Muscle layer of duodenum (tissue), 2 donors: ENCODE measurements around the gene MMP28.

Experiments used
- H3K27ac ChIP-seq: one replicate; pipeline ENCODE4 v1.7.0; 2013; ENCODE audit warnings: mild to moderate bottlenecking, low read length
- H3K27me3 ChIP-seq: one replicate; pipeline ENCODE4 v1.7.0; 2013; ENCODE audit warnings: low read depth, mild to moderate bottlenecking, control low read depth, low read length
- H3K36me3 ChIP-seq, 2 donors: one replicate each; pipeline ENCODE4 v1.7.0; 2013; ENCODE audit warnings: low read length in 2 of 2, control low read depth in 1 of 2, mild to moderate bottlenecking in 1 of 2; ENCODE audit not compliant: insufficient read depth in 2 of 2, control insufficient read depth in 1 of 2
- H3K4me1 ChIP-seq, 2 donors: one replicate each; pipeline ENCODE4 v1.7.0; 2013; ENCODE audit warnings: low read length in 2 of 2, mild to moderate bottlenecking in 2 of 2, control low read depth in 1 of 2, moderate library complexity in 1 of 2; ENCODE audit not compliant: insufficient read depth in 2 of 2, control insufficient read depth in 1 of 2
- H3K4me3 ChIP-seq, 2 donors: one replicate each; pipeline ENCODE4 v1.7.0; 2013; ENCODE audit warnings: low read length in 2 of 2, low read depth in 1 of 2, mild to moderate bottlenecking in 1 of 2
- H3K9me3 ChIP-seq, 2 donors: one replicate each; pipeline ENCODE4 v1.7.0; 2013; ENCODE audit warnings: low read length in 2 of 2, control low read depth in 1 of 2, mild to moderate bottlenecking in 1 of 2; ENCODE audit not compliant: control insufficient read depth in 1 of 2
- donor health status: healthy.

The MMP28 gene

GRCh38 chr17:35797370-35797769 is 1.9 kb upstream of the MMP28 start:
- Histone ChIP-seq H3K36me3 (no peaks in the 10 kb centered on the region), H3K27me3 (peaks cover 15% of the 10 kb centered on the region), H3K9me3 (no peaks in the 10 kb centered on the region), H3K4me1 (peaks cover 6 to 56% of the 10 kb centered on the region in 2 donors), H3K27ac (no peak overlapping the region), H3K4me3 (no peak overlapping the region)

- H3K27ac ChIP-seq: no peak overlapping the region
- H3K36me3 ChIP-seq: no peaks in the 10 kb centered on the region
- H3K4me3 ChIP-seq: no peak overlapping the region
- peaks cover 15% of the 10 kb centered on the region for H3K27me3 ChIP-seq
- peaks cover 6 to 54% of the 10 kb centered on the region in 2 donors for H3K4me1 ChIP-seq
- no peaks in the 10 kb centered on the region for H3K9me3 ChIP-seq
Observed at GRCh38 chr17:35796942-35797341, 1.5 kb upstream of the MMP28 start.

GRCh38 chr17:35795871-35796265 is 427 bp upstream of the MMP28 start:
- Histone ChIP-seq H3K4me3 (peak overlapping the region; percentile 50 to 82), H3K9me3 (no peaks in the 10 kb centered on the region), H3K27ac (no peak overlapping the region), H3K27me3 (peaks cover 15% of the 10 kb centered on the region), H3K4me1 (peaks cover 6 to 43% of the 10 kb centered on the region in 2 donors), H3K36me3 (no peaks in the 10 kb centered on the region)

GRCh38 chr17:35793257-35793656 is 2.2 kb downstream of the MMP28 start:
- no peaks in the 10 kb centered on the region for H3K36me3 ChIP-seq
- no peak overlapping the region for H3K27ac ChIP-seq
- peaks cover 12 to 33% of the 10 kb centered on the region in 2 donors for H3K4me1 ChIP-seq
- H3K4me3 ChIP-seq: no peak overlapping the region
- no peaks in the 10 kb centered on the region for H3K9me3 ChIP-seq
- peaks cover 15% of the 10 kb centered on the region for H3K27me3 ChIP-seq

- no peak overlapping the region for H3K4me3 ChIP-seq
- H3K36me3 ChIP-seq: no peaks in the 10 kb centered on the region
- H3K27me3 ChIP-seq: peaks cover 13% of the 10 kb centered on the region
- no peaks in the 10 kb centered on the region for H3K9me3 ChIP-seq
- H3K4me1 ChIP-seq: peaks cover 15 to 47% of the 10 kb centered on the region in 2 donors
- H3K27ac ChIP-seq: no peak overlapping the region
Observed at GRCh38 chr17:35791681-35792350, 3.6 kb downstream of the MMP28 start.

GRCh38 chr17:35790841-35791240 is 4.6 kb downstream of the MMP28 start:
- peaks cover 15 to 55% of the 10 kb centered on the region in 2 donors for H3K4me1 ChIP-seq
- H3K27me3 ChIP-seq: peaks cover 7% of the 10 kb centered on the region
- no peak overlapping the region for H3K4me3 ChIP-seq
- H3K36me3 ChIP-seq: no peaks in the 10 kb centered on the region
- H3K27ac ChIP-seq: no peak overlapping the region
- no peaks in the 10 kb centered on the region for H3K9me3 ChIP-seq

- no peak overlapping the region for H3K4me3 ChIP-seq
- peaks cover 4% of the 10 kb centered on the region for H3K27me3 ChIP-seq
- peak overlapping the region; percentile 65 for H3K27ac ChIP-seq
- peaks cover 16 to 56% of the 10 kb centered on the region in 2 donors for H3K4me1 ChIP-seq
- H3K36me3 ChIP-seq: no peaks in the 10 kb centered on the region
- no peaks in the 10 kb centered on the region for H3K9me3 ChIP-seq
Observed at GRCh38 chr17:35788477-35789368, 6.7 kb downstream of the MMP28 start.

GRCh38 chr17:35786941-35787432 is 8.5 kb downstream of the MMP28 start:
- Histone ChIP-seq H3K36me3 (no peaks in the 10 kb centered on the region), H3K4me3 (no peak overlapping the region), H3K27me3 (no peaks in the 10 kb centered on the region), H3K9me3 (no peaks in the 10 kb centered on the region), H3K27ac (peak overlapping the region; percentile 3), H3K4me1 (peaks cover 18 to 51% of the 10 kb centered on the region in 2 donors)

- H3K4me3 ChIP-seq: no peak overlapping the region
- H3K27me3 ChIP-seq: no peaks in the 10 kb centered on the region
- no peak overlapping the region for H3K27ac ChIP-seq
- no peaks in the 10 kb centered on the region for H3K36me3 ChIP-seq
- peaks cover 18 to 51% of the 10 kb centered on the region in 2 donors for H3K4me1 ChIP-seq
- no peaks in the 10 kb centered on the region for H3K9me3 ChIP-seq
Observed at GRCh38 chr17:35784895-35785294, 10.5 kb downstream of the MMP28 start.

- Histone ChIP-seq H3K36me3 (no peaks in the 10 kb centered on the region), H3K4me1 (peaks cover 6 to 21% of the 10 kb centered on the region in 2 donors), H3K27me3 (no peaks in the 10 kb centered on the region), H3K9me3 (no peaks in the 10 kb centered on the region), H3K27ac (no peak overlapping the region), H3K4me3 (no peak overlapping the region)
Observed at GRCh38 chr17:35780950-35781349, 14.5 kb downstream of the MMP28 start.

- Histone ChIP-seq H3K27ac (no peak overlapping the region), H3K36me3 (no peaks in the 10 kb centered on the region), H3K4me3 (no peak overlapping the region), H3K4me1 (peaks cover 5 to 23% of the 10 kb centered on the region in 2 donors), H3K27me3 (no peaks in the 10 kb centered on the region), H3K9me3 (no peaks in the 10 kb centered on the region)
Observed at GRCh38 chr17:35778641-35779196, 16.7 kb downstream of the MMP28 start.
